Tibial nerve (tissue), 4 donors: ENCODE results near the gene SPDYC. TPM values are rescaled to one million over a fixed set of nuclear protein-coding genes. Genes with fewer than 3 reads are reported as not detected.
A peak's percentile ranks its signal among the peaks of the same experiment; 100 is the strongest.

ENCODE experiments used
- DNase-seq, 2 donors: peaks; one replicate each; pipeline ENCODE4 v3.0.0-alpha.2; 2019; ENCODE audit warnings: low spot score in 2 of 2
- H3K27ac ChIP-seq, 4 donors: fragments of 200-600 bp; sonication (generic) in 3 of 4; one replicate each; pipeline ENCODE4 v1.5.1; 2017 to 2019; ENCODE audit warnings: mild to moderate bottlenecking in 1 of 4
- H3K27me3 ChIP-seq, 2 donors: fragments of 200-600 bp; sonication (generic) in 1 of 2; one replicate each; pipeline versions ENCODE4 v1.5.1 to v1.6.0; 2017 to 2019
- H3K36me3 ChIP-seq, 3 donors: fragments of 200-600 bp; sonication (generic); one replicate each; pipeline ENCODE4 v1.5.1; 2018 to 2019
- H3K4me1 ChIP-seq, 4 donors: fragments of 200-600 bp; sonication (generic) in 3 of 4; one replicate each; pipeline ENCODE4 v1.5.1; 2017 to 2019
- H3K4me3 ChIP-seq, 4 donors: fragments of 200-600 bp; sonication (generic) in 3 of 4; one replicate each; pipeline ENCODE4 v1.5.1; 2017 to 2019; ENCODE audit warnings: mild to moderate bottlenecking in 1 of 4, moderate library complexity in 1 of 4
- H3K9me3 ChIP-seq, 4 donors: fragments of 200-600 bp; sonication (generic) in 3 of 4; one replicate each; pipeline ENCODE4 v1.5.1; 2017 to 2019
- EP300 ChIP-seq, 2 donors: sonication (generic); formaldehyde crosslinking; IDR thresholded peaks; one replicate each; pipeline ENCODE4 v1.6.1; 2017; ENCODE audit warnings: antibody characterized with exemption in 2 of 2, mild to moderate bottlenecking in 1 of 2
- POLR2A ChIP-seq, 2 donors: fragments of 450-650 bp; IDR thresholded peaks; one replicate each; pipeline ENCODE4 v1.6.1; 2017; ENCODE audit warnings: antibody characterized with exemption in 2 of 2, mild to moderate bottlenecking in 2 of 2, moderate library complexity in 2 of 2
- WGBS, 2 donors: methylation state at CpG; one replicate each; pipeline ENCODE4 v1.1.5; 2018; 5-methylcytosine and 5-hydroxymethylcytosine counted together
- total RNA-seq, 4 donors: library from RNA; depleted of rRNA; stranded (reverse); fragments of >200 nt; gene quantifications; one replicate each; pipeline ENCODE4 v1.1.0, GENCODE V29; 2016
- TF ChIP-seq, protein P1 (sequence below), 5 experiments: fragments of 200-600 bp in 3 of 5; fragments of 450-650 bp in 2 of 5; sonication (generic) in 3 of 5; IDR thresholded peaks; one replicate each; pipeline ENCODE4 v1.5.1; 2016 to 2019; ENCODE audit warnings: antibody characterized with exemption in 5 of 5, mild to moderate bottlenecking in 3 of 5, moderate library complexity in 2 of 5

SPDYC gene
- total RNA-seq, 4 donors from 2014 or later, result not detected

DNA sequence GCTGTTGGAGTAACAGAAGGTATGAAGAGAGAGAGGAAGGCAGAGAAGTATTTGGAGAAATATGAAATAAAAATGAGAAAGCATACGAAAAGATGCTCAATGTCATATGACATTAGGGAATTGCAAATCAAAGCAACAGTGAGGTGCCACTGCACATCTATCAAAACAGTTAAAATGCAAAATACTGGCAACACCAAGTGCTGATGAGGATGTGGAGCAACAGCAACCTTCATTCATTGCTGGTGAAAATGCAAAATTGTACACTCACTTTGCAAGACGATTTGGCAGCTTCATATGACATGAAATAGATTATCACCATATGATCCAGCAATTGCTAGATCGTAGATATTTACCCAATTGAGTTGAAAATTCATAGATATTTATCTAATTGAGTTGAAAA, 9.4 kb upstream of the SPDYC start:
- no peaks in the 10 kb centered on the region for H3K27me3 ChIP-seq
- H3K36me3 ChIP-seq, result no peaks in the 10 kb centered on the region
- no peak for DNase-seq
- no peak for TF ChIP-seq POLR2A (IDR thresholded peaks at IDR 0.05)
- TF ChIP-seq, protein P1, sequence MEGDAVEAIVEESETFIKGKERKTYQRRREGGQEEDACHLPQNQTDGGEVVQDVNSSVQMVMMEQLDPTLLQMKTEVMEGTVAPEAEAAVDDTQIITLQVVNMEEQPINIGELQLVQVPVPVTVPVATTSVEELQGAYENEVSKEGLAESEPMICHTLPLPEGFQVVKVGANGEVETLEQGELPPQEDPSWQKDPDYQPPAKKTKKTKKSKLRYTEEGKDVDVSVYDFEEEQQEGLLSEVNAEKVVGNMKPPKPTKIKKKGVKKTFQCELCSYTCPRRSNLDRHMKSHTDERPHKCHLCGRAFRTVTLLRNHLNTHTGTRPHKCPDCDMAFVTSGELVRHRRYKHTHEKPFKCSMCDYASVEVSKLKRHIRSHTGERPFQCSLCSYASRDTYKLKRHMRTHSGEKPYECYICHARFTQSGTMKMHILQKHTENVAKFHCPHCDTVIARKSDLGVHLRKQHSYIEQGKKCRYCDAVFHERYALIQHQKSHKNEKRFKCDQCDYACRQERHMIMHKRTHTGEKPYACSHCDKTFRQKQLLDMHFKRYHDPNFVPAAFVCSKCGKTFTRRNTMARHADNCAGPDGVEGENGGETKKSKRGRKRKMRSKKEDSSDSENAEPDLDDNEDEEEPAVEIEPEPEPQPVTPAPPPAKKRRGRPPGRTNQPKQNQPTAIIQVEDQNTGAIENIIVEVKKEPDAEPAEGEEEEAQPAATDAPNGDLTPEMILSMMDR (IDR thresholded peaks at IDR 0.05), result no peak
- TF ChIP-seq EP300 (IDR thresholded peaks at IDR 0.05), result no peak
- no peaks in the 10 kb centered on the region for H3K9me3 ChIP-seq
- 81 to 83% methylated on average over 3 of the region's 3 CpGs for WGBS, 2 donors
- H3K4me3 ChIP-seq, result no peak overlapping the region
- no peak overlapping the region for H3K27ac ChIP-seq
- peaks cover 0 to 3% (median 0%) of the 10 kb centered on the region in 4 donors for H3K4me1 ChIP-seq

- Histone ChIP-seq H3K36me3 (no peaks in the 10 kb centered on the region), H3K27ac (no peak overlapping the region), H3K4me3 (no peak overlapping the region), H3K4me1 (peaks cover 0 to 12% (median 0%) of the 10 kb centered on the region in 4 donors), H3K27me3 (no peaks in the 10 kb centered on the region), H3K9me3 (no peaks in the 10 kb centered on the region)
- TF ChIP-seq EP300 (IDR thresholded peaks at IDR 0.05), result no peak
- TF ChIP-seq POLR2A (IDR thresholded peaks at IDR 0.05), result no peak
- TF ChIP-seq, protein P1 (IDR thresholded peaks at IDR 0.05), result no peak
- WGBS, 2 donors, result 77 to 83% methylated on average over 2 of the region's 2 CpGs
- DNase-seq, result no peak
These were observed 6.3 kb upstream of the SPDYC start for GRCh38 chr11:65163684-65164083.

- TF ChIP-seq POLR2A (IDR thresholded peaks at IDR 0.05), result no peak
- TF ChIP-seq EP300 (IDR thresholded peaks at IDR 0.05), result no peak
- TF ChIP-seq, protein P1 (IDR thresholded peaks at IDR 0.05), result no peak
- peak overlapping the region in 3 of 4 donors; percentile 64 to 80 (median 80) for H3K27ac ChIP-seq
- peak overlapping the region; percentile 18 to 45 (median 34) for H3K4me3 ChIP-seq
- no peaks in the 10 kb centered on the region for H3K9me3 ChIP-seq
- H3K27me3 ChIP-seq, result no peaks in the 10 kb centered on the region
- DNase-seq, result peak in 1 of 2 donors; percentile 14
- H3K4me1 ChIP-seq, result peaks cover 0 to 12% (median 0%) of the 10 kb centered on the region in 4 donors
- H3K36me3 ChIP-seq, result no peaks in the 10 kb centered on the region
- 18 to 20% methylated on average over 31 of the region's 31 CpGs for WGBS, 2 donors
These were observed 4.4 kb upstream of the SPDYC start for GRCh38 chr11:65165410-65166317.

- H3K9me3 ChIP-seq, result no peaks in the 10 kb centered on the region
- H3K4me1 ChIP-seq, result peaks cover 0 to 12% (median 0%) of the 10 kb centered on the region in 4 donors
- no peak for DNase-seq
- no peak overlapping the region for H3K4me3 ChIP-seq
- WGBS, 2 donors, result 80 to 90% methylated on average over 3 of the region's 3 CpGs
- peak overlapping the region in 1 of 4 donors; percentile 50 for H3K27ac ChIP-seq
- H3K27me3 ChIP-seq, result no peaks in the 10 kb centered on the region
- TF ChIP-seq EP300 (IDR thresholded peaks at IDR 0.05) (no peak), POLR2A (IDR thresholded peaks at IDR 0.05) (no peak)
- TF ChIP-seq, protein P1 (IDR thresholded peaks at IDR 0.05), result no peak
- no peaks in the 10 kb centered on the region for H3K36me3 ChIP-seq
These were observed 3.1 kb upstream of the SPDYC start for GRCh38 chr11:65166893-65167292.

GRCh38 chr11:65167656-65168055, 2.4 kb upstream of the SPDYC start:
- H3K4me3 ChIP-seq, result no peak overlapping the region
- TF ChIP-seq EP300 (IDR thresholded peaks at IDR 0.05) (no peak), POLR2A (IDR thresholded peaks at IDR 0.05) (no peak)
- TF ChIP-seq, protein P1 (IDR thresholded peaks at IDR 0.05), result no peak
- no peaks in the 10 kb centered on the region for H3K36me3 ChIP-seq
- 93 to 97% methylated on average over 3 of the region's 3 CpGs for WGBS, 2 donors
- no peaks in the 10 kb centered on the region for H3K27me3 ChIP-seq
- no peak for DNase-seq
- no peaks in the 10 kb centered on the region for H3K9me3 ChIP-seq
- H3K4me1 ChIP-seq, result peaks cover 0 to 12% (median 0%) of the 10 kb centered on the region in 4 donors
- no peak overlapping the region for H3K27ac ChIP-seq
